HL-60 (cell line): ENCODE data around the gene ANAPC15.

Source experiments
- DNase-seq, 2 experiments: peaks; one replicate each; pipeline ENCODE4 v3.0.0-alpha.2; 2010 to 2020; ENCODE audit warnings: low read depth in 1 of 2, low spot score in 1 of 2
- H3K27ac ChIP-seq: fragments of 250-450 bp; sonication (Bioruptor Pico); replicated peaks from 2 replicates; pipeline ENCODE4 v1.5.1; 2020; ENCODE audit warnings: mild to moderate bottlenecking, moderate library complexity
- H3K27me3 ChIP-seq: fragments of 250-450 bp; sonication (Bioruptor Pico); 2 replicates; pipeline ENCODE4 v1.5.1; 2021; ENCODE audit warnings: mild to moderate bottlenecking, moderate library complexity; ENCODE audit not compliant: insufficient read depth, poor library complexity, severe bottlenecking
- H3K4me3 ChIP-seq: replicated peaks from 2 replicates; pipeline ENCODE4 v1.5.1; 2011; ENCODE audit warnings: mild to moderate bottlenecking, control low read depth, low read length; ENCODE audit not compliant: insufficient read depth
- CTCF ChIP-seq: IDR thresholded peaks from one replicate; pipeline ENCODE4 v1.5.1; 2011; ENCODE audit warnings: low read length, control low read depth, inconsistent platforms; ENCODE audit not compliant: insufficient read depth
- GABPA ChIP-seq: IDR thresholded peaks from 2 replicates; pipeline ENCODE4 v1.6.1; 2012; ENCODE audit warnings: low read depth
- POLR2AphosphoS5 ChIP-seq: IDR thresholded peaks from 2 replicates; pipeline ENCODE4 v1.6.1; 2012; ENCODE audit warnings: low read depth
- REST ChIP-seq: IDR thresholded peaks from 2 replicates; pipeline ENCODE4 v1.6.1; 2012; ENCODE audit warnings: low read depth; ENCODE audit not compliant: insufficient replicate concordance
- SPI1 ChIP-seq: IDR thresholded peaks from 2 replicates; pipeline ENCODE4 v1.6.1; 2012; ENCODE audit warnings: low read depth, mild to moderate bottlenecking, borderline replicate concordance

The ANAPC15 gene

DNA sequence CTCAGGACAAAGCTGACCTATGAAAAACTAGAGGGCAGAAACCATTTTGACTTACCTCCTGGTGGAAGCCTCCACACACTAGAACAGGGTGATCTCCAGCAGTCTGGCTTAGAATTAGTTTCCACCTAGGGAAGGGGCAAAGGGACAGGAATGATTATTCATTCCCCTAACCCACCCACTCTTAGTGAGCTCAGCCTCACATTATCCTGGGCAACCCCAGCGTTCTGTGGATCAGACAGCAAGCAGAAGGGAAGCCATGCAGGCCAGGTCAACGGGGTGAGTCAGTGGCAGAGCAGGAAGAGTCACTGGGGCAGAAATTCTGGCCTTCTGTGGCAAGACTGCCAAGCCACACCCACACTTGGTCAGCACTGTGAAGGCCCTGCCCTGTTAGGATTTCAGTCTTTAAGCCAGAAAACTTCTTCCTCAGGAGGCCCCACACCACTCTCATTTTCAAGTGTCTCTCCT lies 42.7 kb downstream of the ANAPC15 start:
- Histone ChIP-seq H3K4me3 (no peak overlapping the region), H3K27ac (peak overlapping the region; percentile 54), H3K27me3 (no peaks in the 10 kb centered on the region)
- TF ChIP-seq POLR2AphosphoS5 (0 out of 2 replicates have a peak, but pooled peaks have one; percentile 19), CTCF (no peak)
- peak; percentile 60 to 75 for DNase-seq

GRCh38 chr11:72069200-72069599 lies 43.3 kb downstream of the ANAPC15 start:
- Histone ChIP-seq H3K4me3 (no peak overlapping the region), H3K27ac (peak overlapping the region; percentile 54), H3K27me3 (no peaks in the 10 kb centered on the region)
- no peak for TF ChIP-seq CTCF
- TF ChIP-seq SPI1 = no peak
- no peak for DNase-seq

GRCh38 chr11:72067676-72068075 lies 44.8 kb downstream of the ANAPC15 start:
- no peaks in the 10 kb centered on the region for H3K27me3 ChIP-seq
- no peak for TF ChIP-seq GABPA
- no peak for TF ChIP-seq REST
- TF ChIP-seq CTCF = no peak
- TF ChIP-seq SPI1 = no peak
- no peak for TF ChIP-seq POLR2AphosphoS5
- H3K27ac ChIP-seq = no peak overlapping the region
- no peak for DNase-seq
- H3K4me3 ChIP-seq = no peak overlapping the region

- H3K4me3 ChIP-seq = no peak overlapping the region
- no peak for TF ChIP-seq CTCF
- no peak for TF ChIP-seq SPI1
- TF ChIP-seq GABPA = no peak
- TF ChIP-seq REST = no peak
- TF ChIP-seq POLR2AphosphoS5 = no peak
- no peak for DNase-seq
- H3K27ac ChIP-seq = no peak overlapping the region
- H3K27me3 ChIP-seq = no peaks in the 10 kb centered on the region
These were observed 45.2 kb downstream of the ANAPC15 start for GRCh38 chr11:72067266-72067665.
